HEK293 (cell line): Measurements from ENCODE around the gene SNAPC2.

Experiments used
- CTCF ChIP-seq: fragments of 450-650 bp; formaldehyde crosslinking; IDR thresholded peaks from 2 replicates; pipeline ENCODE4 v1.5.1; 2016; ENCODE audit warnings: missing biosample characterization, missing genetic modification characterization
- GLIS1 ChIP-seq: fragments of 450-650 bp; formaldehyde crosslinking; IDR thresholded peaks from 2 replicates; pipeline ENCODE4 v1.5.1; 2016; ENCODE audit warnings: missing biosample characterization, missing genetic modification characterization
- HOXA7 ChIP-seq: sonication (generic); formaldehyde crosslinking; IDR thresholded peaks from 2 replicates; pipeline ENCODE4 v1.8.1; 2022; ENCODE audit warnings: missing genetic modification reagents, borderline replicate concordance
- KLF16 ChIP-seq: fragments of 450-650 bp; formaldehyde crosslinking; IDR thresholded peaks from 2 replicates; pipeline ENCODE4 v1.5.1; 2017; ENCODE audit warnings: missing biosample characterization, missing genetic modification characterization
- REPIN1 ChIP-seq: fragments of 450-650 bp; formaldehyde crosslinking; IDR thresholded peaks from 2 replicates; pipeline ENCODE4 v1.5.1; 2017; ENCODE audit warnings: missing biosample characterization, missing genetic modification characterization, low read depth
- ZBTB21 ChIP-seq: fragments of 450-650 bp; formaldehyde crosslinking; IDR thresholded peaks from 2 replicates; pipeline ENCODE4 v1.5.1; 2017; ENCODE audit warnings: missing biosample characterization, missing genetic modification characterization
- ZBTB8A ChIP-seq: fragments of 450-650 bp; formaldehyde crosslinking; IDR thresholded peaks from 2 replicates; pipeline ENCODE4 v1.5.1; 2016; ENCODE audit warnings: missing biosample characterization, missing genetic modification characterization
- ZNF274 ChIP-seq, 2 experiments: fragments of 200-500 bp in 1 of 2; fragments of 450-650 bp in 1 of 2; sonication (Bioruptor generic) in 1 of 2; formaldehyde crosslinking in 1 of 2; IDR thresholded peaks; 2 replicates each; pipeline versions ENCODE4 v1.5.1 to v1.6.1; 2014 to 2016; ENCODE audit warnings: borderline replicate concordance in 1 of 2, inconsistent platforms in 1 of 2, low read length in 1 of 2, missing biosample characterization in 1 of 2, missing genetic modification characterization in 1 of 2
- ZNF596 ChIP-seq: fragments of 450-650 bp; IDR thresholded peaks from 2 replicates; pipeline ENCODE4 v1.5.0; 2018; ENCODE audit warnings: missing biosample characterization, mild to moderate bottlenecking, missing genetic modification characterization, moderate library complexity
- ZNF639 ChIP-seq: fragments of 450-650 bp; formaldehyde crosslinking; IDR thresholded peaks from 2 replicates; pipeline ENCODE4 v1.5.1; 2016; ENCODE audit warnings: missing biosample characterization, missing genetic modification characterization
- ZNF76 ChIP-seq: fragments of 450-650 bp; formaldehyde crosslinking; IDR thresholded peaks from 2 replicates; pipeline ENCODE4; 2016; ENCODE audit warnings: low read depth, missing biosample characterization, missing genetic modification characterization, borderline replicate concordance
- ZNF837 ChIP-seq: fragments of 450-650 bp; formaldehyde crosslinking; IDR thresholded peaks from 2 replicates; pipeline ENCODE4 v1.5.1; 2016; ENCODE audit warnings: missing biosample characterization, missing genetic modification characterization
- TF ChIP-seq, protein P1 (sequence below): fragments of 450-650 bp; formaldehyde crosslinking; IDR thresholded peaks from 2 replicates; pipeline ENCODE4 v1.5.1; 2016; ENCODE audit warnings: missing biosample characterization, missing genetic modification characterization

- TF ChIP-seq CTCF (tag by site-specific recombination) (no peak), KLF16 (tag by site-specific recombination) (no peak), ZNF76 (tag by site-specific recombination) (no peak), ZBTB8A (tag by site-specific recombination) (no peak), ZBTB21 (tag by site-specific recombination) (no peak), ZNF596 (tag by site-specific recombination) (no peak), REPIN1 (tag by site-specific recombination) (no peak), GLIS1 (no peak), ZNF639 (tag by site-specific recombination) (no peak), ZNF274 (IDR thresholded peaks at IDR 0.05; ENCODE audit: low read length) (no peak), ZNF274 (tag by site-specific recombination; IDR thresholded peaks at IDR 0.05; ENCODE audit: borderline replicate concordance) (no peak), HOXA7 (CRISPR knock-in tag) (no peak), ZNF837 (tag by site-specific recombination) (no peak)
- TF ChIP-seq, protein P1, sequence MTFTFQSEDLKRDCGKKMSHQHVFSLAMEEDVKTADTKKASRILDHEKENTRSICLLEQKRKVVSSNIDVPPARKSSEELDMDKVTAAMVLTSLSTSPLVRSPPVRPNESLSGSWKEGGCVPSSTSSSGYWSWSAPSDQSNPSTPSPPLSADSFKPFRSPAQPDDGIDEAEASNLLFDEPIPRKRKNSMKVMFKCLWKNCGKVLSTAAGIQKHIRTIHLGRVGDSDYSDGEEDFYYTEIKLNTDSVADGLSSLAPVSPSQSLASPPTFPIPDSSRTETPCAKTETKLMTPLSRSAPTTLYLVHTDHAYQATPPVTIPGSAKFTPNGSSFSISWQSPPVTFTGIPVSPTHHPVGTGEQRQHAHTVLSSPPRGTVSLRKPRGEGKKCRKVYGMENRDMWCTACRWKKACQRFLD, result no peak
Observed at GRCh38 chr19:7934766-7935165, 14.6 kb downstream of the SNAPC2 start.
